Activated CD8-positive, alpha-beta memory T cell treated with anti-CD3 and anti-CD28 coated beads for 4 hours (primary cell): ENCODE measurements around the gene SSRP1.
"Not testable (repeated sequence)": the region's sequence is repeated elsewhere in the genome, so short reads cannot be mapped to it uniquely, and the experiment has no call there.

Experiments used
- DNase-seq, 2 donors: peaks; one replicate each; pipeline ENCODE4 v3.0.0-alpha.2; 2020; ENCODE audit warnings: low read depth in 2 of 2

SSRP1 gene

GRCh38 chr11:57301711-57302423 is 33.8 kb downstream of the SSRP1 start:
- no peak for DNase-seq

DNA sequence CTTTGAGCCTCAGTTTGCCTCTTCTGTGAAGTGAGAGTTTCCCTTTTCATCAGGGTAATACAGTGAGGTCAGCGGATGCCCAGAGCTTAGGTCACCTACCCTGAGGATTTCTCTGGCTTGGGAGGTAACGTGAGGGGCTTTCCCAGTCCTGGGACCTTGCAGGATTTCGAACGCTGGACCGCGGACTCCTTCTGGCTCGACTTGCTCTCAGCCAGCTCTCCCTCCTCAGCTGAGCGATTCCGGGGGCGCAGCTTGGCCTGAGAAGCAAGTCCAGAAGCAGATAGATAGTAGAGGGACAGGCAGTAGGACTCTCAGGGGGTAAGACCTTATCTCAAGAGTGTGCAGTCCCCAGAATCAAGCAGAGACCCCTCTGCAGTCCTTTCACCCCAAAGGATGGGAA is 34.9 kb downstream of the SSRP1 start:
- DNase-seq, result no peak

DNA sequence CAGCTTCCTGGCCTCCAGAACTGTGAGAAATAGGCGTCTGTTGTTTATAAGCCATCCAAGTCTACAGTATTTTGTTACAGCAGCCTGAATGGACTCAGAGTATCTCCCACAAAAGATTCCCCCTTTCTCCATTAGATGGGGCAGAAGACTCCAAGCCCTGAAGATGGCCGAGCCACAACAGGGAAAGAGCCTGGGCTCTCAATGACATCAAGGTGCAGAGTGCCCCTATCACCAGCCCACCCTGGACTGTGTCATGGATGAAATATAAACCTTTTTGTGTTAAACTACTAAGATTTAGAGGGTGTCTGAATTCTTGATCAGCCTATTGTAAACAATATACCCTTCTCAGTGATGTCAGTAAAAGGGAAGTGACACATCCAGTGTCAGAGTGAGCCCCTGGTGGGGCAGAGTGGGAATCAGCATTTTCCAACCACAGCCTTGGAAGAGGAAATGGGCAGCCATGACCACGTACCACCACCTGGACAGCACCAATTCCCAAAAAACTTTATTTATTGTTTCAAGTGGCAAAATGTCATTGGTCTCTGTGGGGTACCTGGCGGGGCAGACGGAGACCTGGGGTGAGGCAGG is 36.4 kb downstream of the SSRP1 start:
- no peak for DNase-seq

GRCh38 chr11:57297221-57297620 is 38.5 kb downstream of the SSRP1 start:
- DNase-seq, result no peak

DNA sequence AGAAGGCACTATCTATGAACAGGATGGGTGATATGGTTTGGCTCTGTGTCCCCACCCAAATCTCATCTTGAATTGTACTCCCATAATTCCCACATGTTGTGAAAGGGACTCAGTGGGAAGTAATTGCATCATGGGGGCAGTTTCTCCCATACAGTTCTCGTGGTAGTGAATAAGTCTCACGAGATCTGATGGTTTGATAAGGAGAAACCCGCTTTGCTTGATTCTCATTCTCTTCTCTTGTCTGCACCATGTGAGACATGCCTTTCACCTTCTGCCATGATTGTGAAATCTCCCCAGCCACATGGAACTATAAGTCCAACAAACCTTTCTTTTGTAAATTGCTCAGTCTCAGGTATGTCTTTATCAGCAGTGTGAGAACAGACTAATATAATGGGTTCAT is 39.5 kb downstream of the SSRP1 start:
- not testable (repeated sequence) for DNase-seq

GRCh38 chr11:57294225-57295131 is 41.2 kb downstream of the SSRP1 start:
- DNase-seq, result no peak

- DNase-seq, result no peak
Observed at GRCh38 chr11:57290288-57290687, 45.4 kb downstream of the SSRP1 start.

GRCh38 chr11:57288771-57289579 is 46.7 kb downstream of the SSRP1 start:
- DNase-seq, result no peak

GRCh38 chr11:57287884-57288283 is 47.8 kb downstream of the SSRP1 start:
- no peak for DNase-seq

DNA sequence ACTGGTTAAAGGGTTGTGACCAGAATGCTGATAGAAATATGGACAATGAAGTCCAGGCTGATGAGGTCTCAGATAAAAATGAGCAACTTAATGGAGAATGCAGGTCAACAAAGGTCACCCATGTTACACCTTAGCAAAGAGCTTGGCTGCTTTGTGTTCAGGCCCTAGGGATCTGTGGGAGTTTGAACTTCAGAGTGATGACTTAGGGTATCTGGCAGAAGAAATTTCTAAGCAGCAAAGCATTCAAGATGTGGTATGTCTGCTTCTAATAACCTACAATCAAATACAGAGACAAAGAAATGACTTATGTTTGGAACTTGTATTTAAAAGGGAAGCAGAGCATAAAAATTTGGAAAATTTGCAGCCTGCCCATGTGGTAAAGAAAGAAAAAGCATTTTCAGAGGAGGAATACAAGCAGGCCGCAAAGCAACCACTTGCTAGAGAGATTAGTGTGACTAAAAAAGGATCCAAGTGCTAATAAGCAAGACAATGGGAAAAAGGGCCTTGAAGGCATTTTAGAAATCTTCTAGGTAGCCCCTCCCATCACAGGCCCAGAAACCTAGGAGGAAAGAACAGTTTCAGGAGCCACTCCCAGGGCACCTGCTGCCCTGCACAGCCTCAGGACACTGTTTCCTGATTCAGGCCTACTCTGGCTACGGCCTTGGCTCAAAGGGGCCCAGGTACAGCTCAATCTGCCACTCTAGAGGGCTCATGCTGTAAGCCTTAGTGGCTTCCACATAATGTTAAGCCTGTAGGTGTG is 52.3 kb downstream of the SSRP1 start:
- DNase-seq, result no peak

GRCh38 chr11:57281546-57281945 is 54.1 kb downstream of the SSRP1 start:
- DNase-seq, result not testable (repeated sequence)

DNA sequence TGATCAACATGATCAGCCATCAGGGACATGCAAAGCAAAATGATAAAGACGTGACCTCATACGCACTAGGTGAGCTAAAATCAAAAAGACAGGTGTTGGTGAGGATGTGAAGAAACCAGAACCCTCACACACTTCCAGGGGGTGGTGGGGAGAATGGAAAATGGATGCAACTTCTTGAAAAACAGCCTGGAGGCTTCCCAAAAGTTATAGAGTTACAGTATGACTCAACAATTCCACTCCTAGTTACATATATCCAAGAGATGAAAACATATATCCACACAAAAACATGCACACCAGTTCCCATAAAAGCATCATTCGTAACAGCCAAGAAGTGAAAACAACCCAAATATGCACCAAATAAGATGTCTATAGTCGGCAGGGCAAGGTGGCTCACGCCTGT is 56.6 kb downstream of the SSRP1 start:
- DNase-seq, result no peak

GRCh38 chr11:57278721-57279095 is 57.0 kb downstream of the SSRP1 start:
- DNase-seq, result no peak

DNA sequence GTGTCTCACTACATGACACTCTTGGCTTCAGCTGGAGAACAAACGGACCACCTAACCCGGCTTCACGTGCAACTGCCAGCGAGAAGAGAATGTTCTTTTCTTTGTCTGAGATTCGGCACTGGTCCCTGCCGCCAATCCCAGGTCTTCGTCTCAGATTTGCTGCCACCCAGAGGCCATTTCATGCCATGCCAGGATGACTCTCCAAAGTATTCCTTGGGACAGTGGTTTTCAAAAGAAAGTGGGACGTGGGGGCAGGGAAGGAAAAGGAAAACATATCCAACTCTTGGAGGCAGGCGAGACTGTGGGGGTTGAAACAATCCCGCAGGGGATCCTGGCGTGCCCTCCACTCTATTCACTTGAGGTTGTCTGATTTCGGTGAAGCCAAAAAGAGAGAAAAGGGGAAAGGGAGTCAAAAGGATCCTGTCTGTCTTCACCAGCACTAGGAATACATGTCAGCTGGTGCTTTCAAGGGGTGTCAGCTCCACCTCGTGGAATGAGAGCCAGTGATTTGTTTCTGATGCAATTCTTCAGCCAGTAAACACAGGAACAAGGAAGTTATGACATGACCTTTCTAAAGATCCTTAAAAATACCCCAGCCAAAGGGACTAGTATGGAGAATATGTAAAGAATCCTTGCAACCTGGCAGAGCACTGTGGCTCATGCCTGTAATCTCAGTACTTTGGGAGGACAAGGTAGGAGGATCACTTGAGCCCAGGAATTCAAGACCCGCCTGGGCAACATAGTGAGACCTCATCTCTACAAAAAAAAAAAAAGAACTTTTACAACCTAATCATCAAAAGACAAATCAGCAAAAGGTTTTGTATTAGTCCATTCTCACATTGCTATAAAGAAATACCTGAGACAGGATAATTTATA is 57.6 kb downstream of the SSRP1 start:
- DNase-seq, result no peak

DNA sequence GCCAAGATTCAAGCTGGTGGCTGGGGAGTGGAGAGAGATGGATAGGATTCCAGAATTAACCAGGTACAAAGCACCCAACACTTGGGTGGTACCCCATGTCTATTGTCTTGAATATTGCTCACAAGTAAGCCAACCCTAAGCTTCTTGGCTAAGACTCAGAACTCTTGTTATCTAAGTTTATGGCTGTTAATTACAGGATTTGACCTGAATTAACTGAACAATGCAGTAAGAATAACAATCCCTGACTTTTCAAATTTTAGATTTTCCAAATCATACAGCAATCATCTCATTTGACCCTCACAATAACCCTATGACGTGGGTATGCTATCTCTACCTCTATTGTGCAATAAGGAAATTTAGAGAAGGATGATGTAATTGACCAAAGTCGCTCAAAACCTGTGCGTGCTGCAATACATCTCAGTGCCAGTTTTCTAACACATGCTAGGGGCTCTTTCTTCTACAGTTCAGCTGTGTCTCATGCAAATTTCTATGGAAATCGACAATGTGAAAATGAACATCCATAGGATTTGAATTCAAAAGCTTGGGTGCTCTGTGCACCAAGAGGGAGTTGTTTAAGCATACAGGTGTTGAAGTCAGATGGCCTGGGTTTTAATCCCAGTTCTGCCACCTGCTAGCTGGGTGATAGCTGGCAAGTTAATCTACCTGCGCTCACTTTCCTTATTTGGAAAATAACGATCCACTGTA is 58.6 kb downstream of the SSRP1 start:
- no peak for DNase-seq

GRCh38 chr11:57276169-57276970 is 59.3 kb downstream of the SSRP1 start:
- no peak for DNase-seq
